CD4-positive, alpha-beta memory T cell (primary cell): ENCODE measurements around the gene SEC16A. TPM values are rescaled to one million over a fixed set of nuclear protein-coding genes. Genes with fewer than 3 reads are reported as not detected.
A peak's percentile ranks its signal among the peaks of the same experiment; 100 is the strongest.

Source experiments
- CTCF ChIA-PET: fragments of 350-600 bp; sonication (Branson Sonifier 250); formaldehyde crosslinking; loops from one replicate; lab custom pipeline; 2021; ENCODE audit warnings: inconsistent platforms; ENCODE audit not compliant: partially characterized antibody; lab: Charles Lee
- POLR2A ChIA-PET: fragments of 350-600 bp; sonication (Branson Sonifier 250); formaldehyde crosslinking; loops from one replicate; lab custom pipeline; 2021; ENCODE audit not compliant: partially characterized antibody; lab: Charles Lee
- DNase-seq, 5 donors: peaks; one replicate each; pipeline versions ENCODE4 v3.0.0 to v3.0.0-alpha.2; 2020 to 2022; ENCODE audit warnings: mixed read lengths in 1 of 5
- H3K27ac ChIP-seq: one replicate; pipeline ENCODE4 v1.7.0; 2013; ENCODE audit warnings: low read depth, low read length
- H3K27me3 ChIP-seq: 2 replicates; pipeline ENCODE4 v1.7.0; 2013; ENCODE audit warnings: mild to moderate bottlenecking, low read length, moderate library complexity; ENCODE audit not compliant: insufficient read depth
- H3K36me3 ChIP-seq: 2 replicates; pipeline ENCODE4 v1.7.0; 2013; ENCODE audit warnings: mild to moderate bottlenecking, low read length, moderate library complexity; ENCODE audit not compliant: insufficient read depth
- H3K4me1 ChIP-seq: 2 replicates; pipeline ENCODE4 v1.7.0; 2013; ENCODE audit warnings: mild to moderate bottlenecking, low read length, moderate library complexity; ENCODE audit not compliant: insufficient read depth
- H3K4me3 ChIP-seq, 2 donors: one replicate each; pipeline ENCODE4 v1.7.0; 2013; ENCODE audit warnings: low read length in 2 of 2, mild to moderate bottlenecking in 1 of 2
- H3K9me3 ChIP-seq, 2 donors: one replicate each; pipeline ENCODE4 v1.7.0; 2013; ENCODE audit warnings: low read length in 2 of 2, control low read depth in 1 of 2; ENCODE audit not compliant: control insufficient read depth in 1 of 2
- H3K27ac Mint-ChIP-seq, 7 donors: one replicate each; pipeline ENCODE4 v1.8.0; 2020 to 2021; ENCODE audit warnings: mixed read lengths in 7 of 7, mild to moderate bottlenecking in 6 of 7, inconsistent platforms in 3 of 7, moderate library complexity in 3 of 7
- H3K27me3 Mint-ChIP-seq, 2 donors: one replicate each; pipeline ENCODE4 v1.8.0; 2020 to 2021; ENCODE audit warnings: mixed read lengths in 2 of 2
- H3K36me3 Mint-ChIP-seq, 2 donors: one replicate each; pipeline ENCODE4 v1.8.0; 2020 to 2021; ENCODE audit warnings: mixed read lengths in 2 of 2, inconsistent platforms in 1 of 2, mild to moderate bottlenecking in 1 of 2
- H3K4me1 Mint-ChIP-seq, 4 donors: one replicate each; pipeline ENCODE4 v1.8.0; 2020 to 2021; ENCODE audit warnings: mixed read lengths in 4 of 4, mild to moderate bottlenecking in 1 of 4
- H3K4me3 Mint-ChIP-seq, 8 donors: one replicate each; pipeline ENCODE4 v1.8.0; 2020 to 2021; ENCODE audit warnings: mixed read lengths in 8 of 8, mild to moderate bottlenecking in 7 of 8, moderate library complexity in 6 of 8, inconsistent platforms in 3 of 8
- H3K9me3 Mint-ChIP-seq, 8 donors: one replicate each; pipeline ENCODE4 v1.8.0; 2020 to 2021; ENCODE audit warnings: mixed read lengths in 8 of 8, mild to moderate bottlenecking in 5 of 8, inconsistent platforms in 3 of 8, moderate library complexity in 1 of 8
- intact Hi-C: fragments of 100-400 bp; cut with micrococcal nuclease; formaldehyde crosslinking; loops from one replicate; pipeline ENCODE4 v1.15.1; 2023
- polyA plus RNA-seq, 2 donors: library from polyadenylated mRNA; unstranded; fragments of 300-500 nt; fragmentation: Illumina TruSeq; gene quantifications; one replicate each; pipeline ENCODE4 v1.2.3, GENCODE V29; 2021
- total RNA-seq, 2 experiments: library from RNA; stranded (reverse); gene quantifications; one replicate each; pipeline ENCODE4 v1.2.3, GENCODE V29; 2021

Gene SEC16A
- total and polyA plus RNA-seq, 4 experiments from 2014 or later: 6.6 to 87.7 (median 61.1) TPM

GRCh38 chr9:136447173-136447778, 35.6 kb downstream of the SEC16A start:
- H3K4me1 Mint-ChIP-seq: peaks cover 0 to 9% (median under 1%) of the 10 kb centered on the region in 4 donors
- peak overlapping the region in 1 of 7 donors; percentile 29 for H3K27ac Mint-ChIP-seq
- H3K4me3 ChIP-seq: no peak overlapping the region
- no peaks in the 10 kb centered on the region for H3K4me1 ChIP-seq
- no peaks in the 10 kb centered on the region for H3K9me3 ChIP-seq
- peaks cover 29 to 67% of the 10 kb centered on the region in 2 donors for H3K36me3 Mint-ChIP-seq
- no peak overlapping the region for H3K4me3 Mint-ChIP-seq
- ChIA-PET CTCF (interaction anchor here (1.3 kb wide), 1 partner anchor 38 kb away, joined by 3 read pairs; no protein-coding TSS in a partner anchor), POLR2A (no interaction called here)
- peaks cover 0 to 4% (median 0%) of the 10 kb centered on the region in 8 donors for H3K9me3 Mint-ChIP-seq
- no peaks in the 10 kb centered on the region for H3K27me3 ChIP-seq
- peaks cover 62% of the 10 kb centered on the region for H3K36me3 ChIP-seq
- H3K27me3 Mint-ChIP-seq: no peaks in the 10 kb centered on the region
- DNase-seq: no peak
- no peak overlapping the region for H3K27ac ChIP-seq
- intact Hi-C loops: no loop called here

GRCh38 chr9:136445799-136446198, 37.0 kb downstream of the SEC16A start:
- Histone ChIP-seq H3K9me3 (no peaks in the 10 kb centered on the region), H3K27ac (no peak overlapping the region), H3K4me1 (no peaks in the 10 kb centered on the region), H3K27me3 (no peaks in the 10 kb centered on the region), H3K36me3 (peaks cover 54% of the 10 kb centered on the region), H3K4me3 (no peak overlapping the region)
- H3K4me3 Mint-ChIP-seq: no peak overlapping the region
- no peak for DNase-seq
- intact Hi-C loops: no loop called here
- ChIA-PET POLR2A (interaction anchor here (1.2 kb wide), 1 partner anchor 8 kb away, joined by 3 read pairs; no protein-coding TSS in a partner anchor), CTCF (no interaction called here)
- peaks cover 0 to 4% (median 0%) of the 10 kb centered on the region in 8 donors for H3K9me3 Mint-ChIP-seq
- no peaks in the 10 kb centered on the region for H3K27me3 Mint-ChIP-seq
- H3K36me3 Mint-ChIP-seq: peaks cover 29 to 60% of the 10 kb centered on the region in 2 donors
- peaks cover 0 to 9% (median under 1%) of the 10 kb centered on the region in 4 donors for H3K4me1 Mint-ChIP-seq
- H3K27ac Mint-ChIP-seq: no peak overlapping the region

- POLR2A ChIA-PET: no interaction called here
Observed at GRCh38 chr9:136444102-136444501, 38.7 kb downstream of the SEC16A start.

DNA sequence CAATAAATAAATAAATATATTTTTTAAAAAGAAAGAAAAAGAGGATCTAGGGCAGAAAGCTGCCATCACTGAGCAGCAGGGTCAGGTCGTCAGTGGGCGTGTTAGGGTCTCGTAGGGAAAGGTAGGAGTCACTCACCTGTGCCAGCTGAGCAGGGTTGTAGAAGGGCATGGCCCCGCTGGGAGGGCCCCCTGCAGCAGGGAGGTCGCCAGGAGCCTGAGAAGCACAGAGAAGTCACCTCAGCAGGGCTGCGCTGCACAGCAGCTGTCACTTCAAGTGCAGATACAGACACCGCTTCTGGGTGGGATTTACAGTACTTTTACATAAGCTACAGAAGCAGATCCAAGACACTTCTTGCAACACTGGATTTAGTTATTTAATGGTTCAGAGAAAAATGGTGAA, 39.2 kb downstream of the SEC16A start:
- no peak overlapping the region for H3K4me3 ChIP-seq
- no peak for DNase-seq
- no peak overlapping the region for H3K4me3 Mint-ChIP-seq
- peaks cover 0 to 9% (median 3%) of the 10 kb centered on the region in 4 donors for H3K4me1 Mint-ChIP-seq
- peak overlapping the region in 2 of 7 donors; percentile 21 to 59 for H3K27ac Mint-ChIP-seq
- H3K36me3 Mint-ChIP-seq: peaks cover 22 to 51% of the 10 kb centered on the region in 2 donors
- H3K4me1 ChIP-seq: peaks cover 5% of the 10 kb centered on the region
- CTCF ChIA-PET: no interaction called here
- H3K9me3 Mint-ChIP-seq: peaks cover 0 to 1% (median 0%) of the 10 kb centered on the region in 8 donors
- POLR2A ChIA-PET: interaction anchor here (1.3 kb wide), 1 partner anchor 284 kb away, joined by 4 read pairs; no protein-coding TSS in a partner anchor
- no peaks in the 10 kb centered on the region for H3K9me3 ChIP-seq
- H3K36me3 ChIP-seq: peaks cover 44% of the 10 kb centered on the region
- no peak overlapping the region for H3K27ac ChIP-seq
- no peaks in the 10 kb centered on the region for H3K27me3 Mint-ChIP-seq
- intact Hi-C loops: no loop called here
- no peaks in the 10 kb centered on the region for H3K27me3 ChIP-seq

More at GRCh38 chr9:136444102-136444501, 38.7 kb downstream of the SEC16A start:
- Histone ChIP-seq H3K27ac (no peak overlapping the region), H3K27me3 (no peaks in the 10 kb centered on the region), H3K36me3 (peaks cover 46% of the 10 kb centered on the region), H3K9me3 (no peaks in the 10 kb centered on the region), H3K4me3 (no peak overlapping the region), H3K4me1 (peaks cover 5% of the 10 kb centered on the region)
- Mint-ChIP-seq H3K4me3 (no peak overlapping the region), H3K27ac (peak overlapping the region in 1 of 7 donors; percentile 21), H3K4me1 (peaks cover 0 to 9% (median 3%) of the 10 kb centered on the region in 4 donors), H3K27me3 (no peaks in the 10 kb centered on the region), H3K36me3 (peaks cover 22 to 52% of the 10 kb centered on the region in 2 donors), H3K9me3 (peaks cover 0 to 1% (median 0%) of the 10 kb centered on the region in 8 donors)
- DNase-seq: no peak
- intact Hi-C loops: no loop called here
- CTCF ChIA-PET: no interaction called here

GRCh38 chr9:136443087-136443486, 39.8 kb downstream of the SEC16A start:
- Mint-ChIP-seq H3K36me3 (peaks cover 17 to 51% of the 10 kb centered on the region in 2 donors), H3K27me3 (no peaks in the 10 kb centered on the region), H3K4me3 (no peak overlapping the region), H3K4me1 (peaks cover 3 to 12% (median 7%) of the 10 kb centered on the region in 4 donors), H3K27ac (no peak overlapping the region), H3K9me3 (peaks cover 0 to 1% (median 0%) of the 10 kb centered on the region in 8 donors)
- Histone ChIP-seq H3K27me3 (no peaks in the 10 kb centered on the region), H3K4me3 (no peak overlapping the region), H3K4me1 (peaks cover 10% of the 10 kb centered on the region), H3K36me3 (peaks cover 38% of the 10 kb centered on the region), H3K27ac (no peak overlapping the region), H3K9me3 (no peaks in the 10 kb centered on the region)
- CTCF ChIA-PET: interaction anchor here (0.8 kb wide), 1 partner anchor 32 kb away, joined by 3 read pairs; no protein-coding TSS in a partner anchor
- DNase-seq: no peak
- POLR2A ChIA-PET: interaction anchor here (1.1 to 1.3 kb wide), 3 partner anchors 33 to 284 kb away, joined by 3 to 4 read pairs (median 3); no protein-coding TSS in a partner anchor
- intact Hi-C loops: no loop called here

DNA sequence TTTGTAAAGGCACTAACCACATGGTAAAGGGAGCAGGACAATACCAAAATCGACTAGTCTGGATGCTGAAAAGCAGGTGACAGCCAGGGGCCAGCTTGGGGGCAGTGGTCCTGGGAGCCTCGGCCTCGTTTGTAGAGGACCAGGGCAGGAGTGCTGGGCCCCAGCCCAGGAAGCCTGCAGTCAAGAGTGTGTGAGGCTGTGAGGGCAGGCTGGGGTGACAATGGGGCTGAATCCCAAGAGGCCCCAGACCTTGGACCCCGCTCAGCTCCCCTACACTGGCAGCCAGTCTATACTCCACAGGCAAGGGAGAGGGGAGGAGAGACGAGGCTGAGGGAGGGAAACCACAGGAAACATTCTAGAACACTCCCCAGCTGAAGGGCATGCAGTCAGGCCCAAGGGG, 40.6 kb downstream of the SEC16A start:
- Histone ChIP-seq H3K9me3 (no peaks in the 10 kb centered on the region), H3K4me3 (no peak overlapping the region), H3K36me3 (peaks cover 30% of the 10 kb centered on the region), H3K4me1 (peaks cover 18% of the 10 kb centered on the region), H3K27me3 (no peaks in the 10 kb centered on the region), H3K27ac (no peak overlapping the region)
- ChIA-PET POLR2A (interaction anchor here (1.1 to 1.2 kb wide), 2 partner anchors 33 to 98 kb away, joined by 3 read pairs; no protein-coding TSS in a partner anchor), CTCF (interaction anchor here (0.8 to 1.7 kb wide), 2 partner anchors 31 to 36 kb away, joined by 3 to 5 read pairs; no protein-coding TSS in a partner anchor)
- DNase-seq: no peak
- Mint-ChIP-seq H3K4me1 (peaks cover 7 to 20% (median 15%) of the 10 kb centered on the region in 4 donors), H3K27me3 (no peaks in the 10 kb centered on the region), H3K27ac (peak overlapping the region in 1 of 7 donors; percentile 59), H3K4me3 (no peak overlapping the region), H3K36me3 (peaks cover 10 to 44% of the 10 kb centered on the region in 2 donors), H3K9me3 (peaks cover 0 to 1% (median 0%) of the 10 kb centered on the region in 8 donors)
- intact Hi-C loops: no loop called here

DNA sequence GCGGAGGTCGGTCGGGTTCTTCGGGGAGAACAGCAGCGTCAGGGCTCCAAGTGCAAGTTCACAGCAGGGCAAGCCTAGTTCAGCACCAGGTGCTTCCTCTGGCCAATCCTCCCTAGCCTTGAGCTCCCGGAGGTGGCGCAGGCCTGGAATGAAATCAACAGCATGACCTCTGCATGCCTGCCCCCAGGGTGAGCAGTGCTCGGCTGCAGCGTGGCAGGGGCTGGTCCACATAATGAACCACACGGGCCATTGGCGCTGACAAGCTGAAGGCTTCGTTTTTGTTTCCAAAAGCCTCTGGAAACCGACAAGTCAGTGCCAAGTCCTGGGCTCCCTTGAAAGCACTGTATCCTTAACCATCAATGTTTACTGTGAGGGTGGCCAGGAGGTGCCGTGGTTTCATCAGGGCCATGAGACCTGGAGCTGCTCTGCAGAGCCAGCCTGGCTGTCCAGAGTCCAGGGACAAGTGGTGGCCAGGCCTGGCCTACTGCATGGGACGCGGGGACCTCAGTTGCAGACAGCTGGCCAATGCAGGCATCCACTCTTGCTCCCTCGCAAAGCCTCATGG, 41.1 kb downstream of the SEC16A start:
- H3K27me3 Mint-ChIP-seq: no peaks in the 10 kb centered on the region
- CTCF ChIA-PET: interaction anchor here (1.7 kb wide), 1 partner anchor 36 kb away, joined by 5 read pairs; no protein-coding TSS in a partner anchor

More for the DNA sequence above, 41.1 kb downstream of the SEC16A start:
- H3K27ac Mint-ChIP-seq: peak overlapping the region in 5 of 7 donors; percentile 17 to 71 (median 61)
- POLR2A ChIA-PET: interaction anchor here (0.7 to 1.2 kb wide), 3 partner anchors 32 to 98 kb away, joined by 3 read pairs; no protein-coding TSS in a partner anchor
- Histone ChIP-seq H3K9me3 (no peaks in the 10 kb centered on the region), H3K4me3 (no peak overlapping the region), H3K4me1 (peaks cover 23% of the 10 kb centered on the region), H3K27ac (no peak overlapping the region), H3K36me3 (peaks cover 30% of the 10 kb centered on the region), H3K27me3 (no peaks in the 10 kb centered on the region)
- DNase-seq: no peak
- peak overlapping the region in 4 of 8 donors; percentile 3 to 52 (median 29) for H3K4me3 Mint-ChIP-seq
- peaks cover 0 to 1% (median 0%) of the 10 kb centered on the region in 8 donors for H3K9me3 Mint-ChIP-seq
- peaks cover 11 to 23% (median 20%) of the 10 kb centered on the region in 4 donors for H3K4me1 Mint-ChIP-seq
- intact Hi-C loops: no loop called here
- peaks cover 7 to 41% of the 10 kb centered on the region in 2 donors for H3K36me3 Mint-ChIP-seq
